Naive B cell (primary cell): ENCODE measurements around the gene EEFSEC. TPM values are rescaled to one million over a fixed set of nuclear protein-coding genes. Genes with fewer than 3 reads are reported as not detected.
A peak's percentile ranks its signal among the peaks of the same experiment; 100 is the strongest.

Source experiments
- ATAC-seq, 2 donors: fragments of 150-1000 bp; cut with Tn5 transposase; 2 replicates each; pipeline ENCODE4 v1.10.0; 2021; ENCODE audit warnings: low read depth in 2 of 2, mild to moderate bottlenecking in 2 of 2, moderate library complexity in 2 of 2
- DNase-seq: peaks from one replicate; pipeline ENCODE4 v3.0.0; 2022
- H3K27ac Mint-ChIP-seq, 6 donors: one replicate each; pipeline ENCODE4 v1.8.0; 2020 to 2022; ENCODE audit warnings: mild to moderate bottlenecking in 6 of 6, mixed read lengths in 6 of 6, moderate library complexity in 5 of 6, inconsistent platforms in 2 of 6
- H3K27me3 Mint-ChIP-seq, 3 donors: one replicate each; pipeline ENCODE4 v1.8.0; 2021 to 2022; ENCODE audit warnings: mixed read lengths in 3 of 3, mild to moderate bottlenecking in 1 of 3
- H3K36me3 Mint-ChIP-seq, 2 donors: one replicate each; pipeline ENCODE4 v1.8.0; 2020 to 2022; ENCODE audit warnings: mixed read lengths in 2 of 2, inconsistent platforms in 1 of 2, mild to moderate bottlenecking in 1 of 2
- H3K4me1 Mint-ChIP-seq, 3 donors: one replicate each; pipeline ENCODE4 v1.8.0; 2020 to 2022; ENCODE audit warnings: mixed read lengths in 3 of 3, inconsistent platforms in 1 of 3, mild to moderate bottlenecking in 1 of 3, moderate library complexity in 1 of 3
- H3K4me3 Mint-ChIP-seq, 8 donors: one replicate each; pipeline ENCODE4 v1.8.0; 2020 to 2022; ENCODE audit warnings: mild to moderate bottlenecking in 8 of 8, mixed read lengths in 8 of 8, moderate library complexity in 8 of 8, inconsistent platforms in 2 of 8
- H3K9me3 Mint-ChIP-seq, 7 donors: one replicate each; pipeline ENCODE4 v1.8.0; 2020 to 2022; ENCODE audit warnings: mixed read lengths in 7 of 7, mild to moderate bottlenecking in 5 of 7, inconsistent platforms in 2 of 7, moderate library complexity in 1 of 7
- polyA plus RNA-seq, 6 donors: library from polyadenylated mRNA; unstranded; fragments of 300-500 nt; fragmentation: Illumina TruSeq; gene quantifications; one replicate each; pipeline ENCODE4 v1.2.3, GENCODE V29; 2021; ENCODE audit warnings: low read depth in 6 of 6

The EEFSEC gene
- polyA plus RNA-seq, 6 donors from 2014 or later: 8.5 to 24.0 (median 20.1) TPM

DNA sequence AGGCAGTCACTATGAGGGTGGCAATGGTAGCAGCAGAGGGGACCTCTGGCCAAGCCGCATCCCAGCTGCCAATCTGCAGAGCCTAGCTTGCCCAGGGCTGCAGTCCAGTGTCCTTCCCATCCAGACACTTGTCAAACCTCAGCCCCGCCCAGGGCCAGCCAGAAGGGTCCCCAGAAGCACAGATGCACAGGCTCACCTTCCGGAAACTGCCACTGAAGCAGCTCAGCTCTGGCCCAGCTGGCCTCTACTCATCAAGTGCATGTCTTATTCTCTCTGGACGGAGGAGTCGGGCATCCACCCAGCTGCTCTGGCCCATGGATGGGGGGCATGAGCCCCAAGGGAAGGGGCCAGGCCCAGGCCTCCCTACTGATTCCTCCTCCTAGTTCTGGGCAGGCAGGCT lies 244.2 kb downstream of the EEFSEC start:
- Mint-ChIP-seq H3K27ac (no peak overlapping the region), H3K4me3 (peak overlapping the region in 1 of 8 donors; percentile 70), H3K4me1 (peaks cover 0 to 5% (median 0%) of the 10 kb centered on the region in 3 donors), H3K9me3 (no peaks in the 10 kb centered on the region), H3K27me3 (no peaks in the 10 kb centered on the region), H3K36me3 (no peaks in the 10 kb centered on the region)
- no peak for ATAC-seq
- no peak for DNase-seq

GRCh38 chr3:128398586-128398985 lies 245.3 kb downstream of the EEFSEC start:
- Mint-ChIP-seq H3K9me3 (no peaks in the 10 kb centered on the region), H3K27me3 (no peaks in the 10 kb centered on the region), H3K36me3 (no peaks in the 10 kb centered on the region), H3K4me3 (no peak overlapping the region), H3K4me1 (peaks cover 0 to 5% (median 0%) of the 10 kb centered on the region in 3 donors), H3K27ac (no peak overlapping the region)
- ATAC-seq (no peak), DNase-seq (no peak)

DNA sequence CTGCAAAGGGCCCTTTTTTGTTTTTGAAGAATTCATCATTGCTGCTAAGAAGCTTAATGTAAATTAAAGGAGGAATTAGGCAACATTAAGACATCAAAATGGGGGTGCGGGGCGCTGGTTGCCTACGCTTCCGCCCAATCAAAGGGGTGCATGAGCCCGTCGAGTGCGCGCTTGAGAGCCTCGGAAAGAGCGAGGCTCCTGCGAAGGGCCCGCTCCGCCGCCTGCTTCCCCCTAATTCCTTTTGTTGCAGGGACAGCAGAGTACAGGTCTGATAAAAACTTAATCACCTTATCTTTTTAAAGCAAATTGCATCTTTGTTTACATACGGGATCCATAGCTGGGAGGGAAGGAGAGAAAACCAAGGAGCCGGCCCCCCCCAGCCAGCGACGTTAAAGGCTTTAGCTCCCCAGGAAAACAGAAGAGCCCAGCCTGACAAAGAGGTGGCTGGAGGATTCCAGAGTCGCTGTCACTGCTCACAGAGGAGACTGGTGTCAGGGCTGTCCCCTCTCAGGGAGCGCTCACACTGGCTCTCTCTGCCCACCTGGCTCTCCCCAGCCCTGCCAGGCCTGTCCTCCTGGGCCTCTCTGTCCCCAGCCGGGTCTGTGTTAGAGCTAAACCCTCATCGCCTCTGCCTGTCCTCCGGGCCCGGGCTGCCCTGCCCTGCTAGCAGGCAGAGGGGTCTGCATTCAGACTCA lies 246.1 kb downstream of the EEFSEC start:
- Mint-ChIP-seq H3K4me3 (no peak overlapping the region), H3K27ac (peak overlapping the region in 1 of 6 donors; percentile 54), H3K9me3 (no peaks in the 10 kb centered on the region), H3K36me3 (no peaks in the 10 kb centered on the region), H3K4me1 (peaks cover 0 to 5% (median 0%) of the 10 kb centered on the region in 3 donors), H3K27me3 (no peaks in the 10 kb centered on the region)
- DNase-seq (no peak), ATAC-seq (no peak)

GRCh38 chr3:128400671-128401070 lies 247.4 kb downstream of the EEFSEC start:
- Mint-ChIP-seq H3K9me3 (no peaks in the 10 kb centered on the region), H3K4me3 (no peak overlapping the region), H3K4me1 (peaks cover 0 to 5% (median 0%) of the 10 kb centered on the region in 3 donors), H3K27me3 (no peaks in the 10 kb centered on the region), H3K36me3 (no peaks in the 10 kb centered on the region), H3K27ac (no peak overlapping the region)
- ATAC-seq (no peak), DNase-seq (no peak)

DNA sequence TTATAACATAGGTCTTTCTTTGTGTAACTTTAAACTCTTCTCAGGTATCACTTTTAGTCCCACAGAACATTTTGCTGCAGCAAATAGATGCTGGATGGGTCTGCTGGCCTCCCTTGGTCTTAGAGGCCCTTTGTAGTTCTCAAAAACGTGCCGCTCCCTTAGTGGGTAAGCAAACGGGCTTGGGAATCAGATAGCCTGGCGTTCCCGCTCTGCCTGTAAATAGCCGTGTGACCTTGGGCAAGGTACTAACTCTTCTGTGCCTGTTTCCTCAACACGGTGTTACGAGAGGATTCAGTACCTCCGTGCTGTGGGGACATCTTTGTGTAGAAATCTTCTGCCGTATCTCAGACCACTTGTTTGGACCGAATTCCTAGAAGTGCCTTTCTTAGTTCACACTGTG lies 249.0 kb downstream of the EEFSEC start:
- ATAC-seq (no peak), DNase-seq (no peak)
- Mint-ChIP-seq H3K4me1 (peaks cover 0 to 5% (median 3%) of the 10 kb centered on the region in 3 donors), H3K9me3 (no peaks in the 10 kb centered on the region), H3K4me3 (no peak overlapping the region), H3K27ac (no peak overlapping the region), H3K36me3 (no peaks in the 10 kb centered on the region), H3K27me3 (no peaks in the 10 kb centered on the region)

DNA sequence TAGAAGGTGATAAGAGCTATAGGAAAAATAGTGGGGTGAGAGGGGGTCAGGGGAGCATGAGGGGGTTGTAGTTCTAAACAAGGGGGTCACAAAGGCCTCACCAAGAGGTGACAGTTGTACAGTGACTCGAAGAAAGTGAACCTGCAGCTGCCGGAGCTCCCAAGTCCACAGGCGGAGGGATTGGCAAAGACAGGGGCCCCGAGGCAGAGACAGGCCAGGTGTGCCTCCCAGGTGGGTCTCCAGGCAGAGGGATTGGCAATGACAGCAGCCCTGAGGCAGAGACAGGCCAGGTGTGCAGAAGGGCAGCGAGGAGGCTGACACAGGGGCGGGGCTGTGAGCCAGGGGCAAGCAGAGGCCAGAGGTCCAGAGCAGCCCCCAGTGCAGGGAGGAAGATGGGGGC lies 249.7 kb downstream of the EEFSEC start:
- H3K27ac Mint-ChIP-seq: peak overlapping the region in 1 of 6 donors; percentile 71
- ATAC-seq: no peak
- peaks cover 0 to 4% (median 3%) of the 10 kb centered on the region in 3 donors for H3K4me1 Mint-ChIP-seq
- DNase-seq: no peak
- H3K27me3 Mint-ChIP-seq: no peaks in the 10 kb centered on the region
- no peak overlapping the region for H3K4me3 Mint-ChIP-seq
- H3K36me3 Mint-ChIP-seq: no peaks in the 10 kb centered on the region
- no peaks in the 10 kb centered on the region for H3K9me3 Mint-ChIP-seq

DNA sequence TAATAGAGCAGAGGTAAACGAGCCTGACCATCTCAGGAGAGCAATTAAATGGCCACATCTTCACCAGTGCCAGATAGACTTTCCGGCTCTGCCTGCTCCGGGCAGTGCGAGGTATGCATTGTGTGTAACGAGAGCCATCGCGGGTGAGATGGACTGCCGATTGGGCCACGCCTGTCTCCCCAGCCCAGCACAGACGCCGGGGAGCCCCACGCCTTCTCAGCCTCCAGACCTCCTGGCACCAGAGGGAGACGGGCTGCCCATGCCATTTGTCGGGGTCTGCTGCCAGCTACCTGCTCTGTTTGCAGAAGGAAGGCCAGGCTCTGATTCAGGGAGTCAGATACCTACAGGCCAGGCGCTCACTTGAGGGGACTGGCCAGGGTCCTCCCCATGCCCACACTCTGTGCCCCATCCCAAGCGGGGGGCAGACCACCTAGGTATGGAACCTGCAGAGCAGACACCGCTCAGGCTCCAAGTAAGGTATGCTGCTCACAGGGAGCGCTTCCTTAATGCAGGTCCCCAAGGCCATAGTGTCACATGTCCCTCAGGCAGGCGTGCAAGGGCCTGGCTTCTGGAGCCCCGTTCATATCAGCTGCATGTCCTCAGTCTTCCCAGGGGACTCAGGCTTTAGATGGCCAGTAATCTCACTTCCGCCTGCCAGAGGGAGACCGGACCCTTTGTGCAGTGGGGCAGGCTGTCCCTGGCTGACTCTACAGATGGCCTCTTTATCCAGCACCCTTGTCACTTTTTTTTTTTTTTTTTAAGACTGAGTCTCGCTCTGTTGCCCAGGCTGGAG lies 251.2 kb downstream of the EEFSEC start:
- H3K4me3 Mint-ChIP-seq: no peak overlapping the region
- H3K36me3 Mint-ChIP-seq: no peaks in the 10 kb centered on the region
- no peak for ATAC-seq
- peaks cover 0 to 5% (median 3%) of the 10 kb centered on the region in 3 donors for H3K4me1 Mint-ChIP-seq
- no peak overlapping the region for H3K27ac Mint-ChIP-seq
- DNase-seq: no peak
- no peaks in the 10 kb centered on the region for H3K9me3 Mint-ChIP-seq
- H3K27me3 Mint-ChIP-seq: no peaks in the 10 kb centered on the region

GRCh38 chr3:128405554-128406277 lies 252.4 kb downstream of the EEFSEC start:
- H3K4me3 Mint-ChIP-seq: no peak overlapping the region
- H3K36me3 Mint-ChIP-seq: no peaks in the 10 kb centered on the region
- no peaks in the 10 kb centered on the region for H3K27me3 Mint-ChIP-seq
- H3K4me1 Mint-ChIP-seq: peaks cover 0 to 5% (median 3%) of the 10 kb centered on the region in 3 donors
- no peak overlapping the region for H3K27ac Mint-ChIP-seq
- ATAC-seq (no peak), DNase-seq (no peak)
- H3K9me3 Mint-ChIP-seq: no peaks in the 10 kb centered on the region

DNA sequence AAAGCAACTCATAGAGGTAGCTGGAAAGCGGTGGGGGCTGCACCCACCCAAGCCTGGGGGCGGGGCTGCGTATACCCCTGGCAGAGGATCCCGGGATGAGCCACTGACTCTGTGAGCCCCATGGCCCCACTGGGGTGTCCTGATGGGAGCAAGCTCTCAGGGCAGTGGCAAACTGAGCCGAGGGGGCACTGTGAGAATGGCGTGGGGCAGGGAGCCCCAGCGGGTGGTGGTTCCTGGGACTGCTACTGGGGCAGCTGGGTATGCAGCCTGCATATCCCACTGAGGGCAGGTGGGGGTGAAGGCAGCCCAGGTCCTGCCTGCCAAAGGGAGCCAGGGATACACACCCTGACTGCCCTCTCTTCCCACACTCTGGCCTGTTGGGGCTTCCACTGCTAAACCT lies 254.0 kb downstream of the EEFSEC start:
- DNase-seq (no peak), ATAC-seq (no peak)
- H3K4me3 Mint-ChIP-seq: no peak overlapping the region
- no peaks in the 10 kb centered on the region for H3K27me3 Mint-ChIP-seq
- no peaks in the 10 kb centered on the region for H3K9me3 Mint-ChIP-seq
- H3K4me1 Mint-ChIP-seq: peaks cover 0 to 5% (median 3%) of the 10 kb centered on the region in 3 donors
- H3K27ac Mint-ChIP-seq: peak overlapping the region in 1 of 6 donors; percentile 6
- H3K36me3 Mint-ChIP-seq: no peaks in the 10 kb centered on the region

DNA sequence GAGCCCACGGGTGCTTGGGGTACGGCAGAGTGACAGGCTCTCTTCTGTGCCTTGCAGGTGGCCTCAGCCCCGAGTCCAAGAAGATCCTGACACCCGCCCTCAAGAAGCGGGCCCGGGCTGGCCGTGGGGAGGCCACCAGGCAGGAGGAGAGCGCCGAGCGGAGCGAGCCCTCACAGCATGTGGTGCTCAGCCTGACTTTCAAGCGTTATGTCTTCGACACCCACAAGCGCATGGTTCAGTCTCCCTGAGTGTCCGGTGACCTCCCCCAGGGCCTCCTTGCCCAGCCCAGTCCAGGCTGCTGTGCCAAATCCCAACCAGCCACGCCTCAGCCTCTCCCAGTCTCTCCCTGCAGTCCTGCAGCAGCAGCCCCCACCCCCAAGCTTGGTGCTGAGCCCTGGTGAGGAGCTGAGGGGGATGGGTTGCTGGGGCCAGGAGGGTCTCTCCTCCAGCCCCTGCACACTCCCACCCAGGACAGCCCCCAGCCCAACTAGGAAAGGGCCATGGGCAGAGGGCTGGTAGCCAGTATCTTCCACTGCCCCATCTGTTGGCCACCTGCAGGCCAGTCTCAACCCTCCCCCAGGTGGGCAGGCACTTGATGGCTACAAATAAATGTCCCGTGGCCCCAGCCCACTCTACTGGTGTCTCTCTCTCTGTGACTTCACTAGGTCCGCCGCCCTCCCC lies 254.9 kb downstream of the EEFSEC start:
- Mint-ChIP-seq H3K27me3 (no peaks in the 10 kb centered on the region), H3K27ac (peak overlapping the region in 1 of 6 donors; percentile 30), H3K9me3 (no peaks in the 10 kb centered on the region), H3K4me1 (peaks cover 0 to 5% (median 3%) of the 10 kb centered on the region in 3 donors), H3K36me3 (no peaks in the 10 kb centered on the region), H3K4me3 (no peak overlapping the region)
- DNase-seq (no peak), ATAC-seq (no peak)

- no peaks in the 10 kb centered on the region for H3K36me3 Mint-ChIP-seq
- H3K9me3 Mint-ChIP-seq: no peaks in the 10 kb centered on the region
- H3K4me1 Mint-ChIP-seq: peaks cover 0 to 5% (median 3%) of the 10 kb centered on the region in 3 donors
- no peak overlapping the region for H3K27ac Mint-ChIP-seq
- no peaks in the 10 kb centered on the region for H3K27me3 Mint-ChIP-seq
- ATAC-seq (no peak), DNase-seq (no peak)
- H3K4me3 Mint-ChIP-seq: no peak overlapping the region
Measured at GRCh38 chr3:128408693-128409623, 255.7 kb downstream of the EEFSEC start.
